ENCODE results near the gene CDCA3. TPM values are rescaled to one million over a fixed set of nuclear protein-coding genes. Genes with fewer than 3 reads are reported as not detected.

The CDCA3 gene
- total and polyA plus RNA-seq, 2 donors = 1.0 to 12.3 TPM

- H3K4me3 ChIP-seq (ENCODE audit: low read depth, low read length) = peak within 1 kb of the TSS; percentile 43
- peak; percentile 47 for DNase-seq (ENCODE audit: extremely low spot score)
- H3K36me3 ChIP-seq (ENCODE audit: insufficient read depth) = no peaks in the 10 kb centered on the region
- no peaks in the 10 kb centered on the region for H3K4me1 ChIP-seq (ENCODE audit: insufficient read depth)
- no peak within 1 kb of the TSS for H3K27ac ChIP-seq (ENCODE audit: low read depth)
- WGBS = under 1% methylated on average over 28 of the region's 28 CpGs
Measured at GRCh38 chr12:6821591-6822425, 29.3 kb downstream of the CDCA3 start, which contains the start of gene GPR162. GPR162 (plus strand) TSS chr12:6821821; CDS start chr12:6823899, 2,078 bp downstream.

- 84% methylated on average over 5 of the region's 5 CpGs for WGBS
- DNase-seq (ENCODE audit: extremely low spot score) = no peak
Measured at GRCh38 chr12:6820166-6820565, 30.9 kb downstream of the CDCA3 start.

GRCh38 chr12:6819106-6820030 is 31.7 kb downstream of the CDCA3 start:
- no peaks in the 10 kb centered on the region for H3K4me1 ChIP-seq (ENCODE audit: insufficient read depth)
- 86% methylated on average over 13 of the region's 13 CpGs for WGBS
- no peak overlapping the region for H3K27ac ChIP-seq (ENCODE audit: low read depth)
- no peak for DNase-seq (ENCODE audit: extremely low spot score)
- no peaks in the 10 kb centered on the region for H3K36me3 ChIP-seq (ENCODE audit: insufficient read depth)
- no peak overlapping the region for H3K4me3 ChIP-seq (ENCODE audit: low read depth, low read length)

More at GRCh38 chr12:6820166-6820565, 30.9 kb downstream of the CDCA3 start:
- Histone ChIP-seq H3K36me3 (ENCODE audit: insufficient read depth) (no peaks in the 10 kb centered on the region), H3K27ac (ENCODE audit: low read depth) (no peak overlapping the region), H3K4me3 (ENCODE audit: low read depth, low read length) (no peak overlapping the region), H3K4me1 (ENCODE audit: insufficient read depth) (no peaks in the 10 kb centered on the region)

GRCh38 chr12:6818645-6819044 is 32.4 kb downstream of the CDCA3 start:
- Histone ChIP-seq H3K4me1 (ENCODE audit: insufficient read depth) (no peaks in the 10 kb centered on the region), H3K4me3 (ENCODE audit: low read depth, low read length) (no peak overlapping the region), H3K27ac (ENCODE audit: low read depth) (no peak overlapping the region), H3K36me3 (ENCODE audit: insufficient read depth) (no peaks in the 10 kb centered on the region)
- 63% methylated on average over 5 of the region's 5 CpGs for WGBS
- no peak for DNase-seq (ENCODE audit: extremely low spot score)

GRCh38 chr12:6818222-6818621 is 32.9 kb downstream of the CDCA3 start:
- H3K27ac ChIP-seq (ENCODE audit: low read depth) = no peak overlapping the region
- no peaks in the 10 kb centered on the region for H3K4me1 ChIP-seq (ENCODE audit: insufficient read depth)
- no peaks in the 10 kb centered on the region for H3K36me3 ChIP-seq (ENCODE audit: insufficient read depth)
- no peak overlapping the region for H3K4me3 ChIP-seq (ENCODE audit: low read depth, low read length)
- no peak for DNase-seq (ENCODE audit: extremely low spot score)
- WGBS = 60% methylated on average over 10 of the region's 10 CpGs

GRCh38 chr12:6817662-6818157 is 33.4 kb downstream of the CDCA3 start:
- DNase-seq (ENCODE audit: extremely low spot score) = no peak
- Histone ChIP-seq H3K4me3 (ENCODE audit: low read depth, low read length) (no peak overlapping the region), H3K36me3 (ENCODE audit: insufficient read depth) (no peaks in the 10 kb centered on the region), H3K27ac (ENCODE audit: low read depth) (no peak overlapping the region), H3K4me1 (ENCODE audit: insufficient read depth) (no peaks in the 10 kb centered on the region)
- WGBS = 88% methylated on average over 20 of the region's 20 CpGs

GRCh38 chr12:6817098-6817497 is 34.0 kb downstream of the CDCA3 start:
- H3K4me1 ChIP-seq (ENCODE audit: insufficient read depth) = no peaks in the 10 kb centered on the region
- no peak overlapping the region for H3K27ac ChIP-seq (ENCODE audit: low read depth)
- WGBS = 83% methylated on average over 8 of the region's 8 CpGs
- no peaks in the 10 kb centered on the region for H3K36me3 ChIP-seq (ENCODE audit: insufficient read depth)
- DNase-seq (ENCODE audit: extremely low spot score) = no peak
- H3K4me3 ChIP-seq (ENCODE audit: low read depth, low read length) = no peak overlapping the region

- H3K36me3 ChIP-seq (ENCODE audit: insufficient read depth) = no peaks in the 10 kb centered on the region
- H3K4me3 ChIP-seq (ENCODE audit: low read depth, low read length) = no peak overlapping the region
- H3K4me1 ChIP-seq (ENCODE audit: insufficient read depth) = no peaks in the 10 kb centered on the region
- no peak overlapping the region for H3K27ac ChIP-seq (ENCODE audit: low read depth)
- DNase-seq (ENCODE audit: extremely low spot score) = no peak
- 52% methylated on average over 3 of the region's 3 CpGs for WGBS
Measured at GRCh38 chr12:6816598-6816997, 34.5 kb downstream of the CDCA3 start.

- no peak for DNase-seq (ENCODE audit: extremely low spot score)
- Histone ChIP-seq H3K36me3 (ENCODE audit: insufficient read depth) (no peaks in the 10 kb centered on the region), H3K4me1 (ENCODE audit: insufficient read depth) (no peaks in the 10 kb centered on the region), H3K4me3 (ENCODE audit: low read depth, low read length) (no peak overlapping the region), H3K27ac (ENCODE audit: low read depth) (no peak overlapping the region)
- WGBS = 62% methylated on average over 4 of the region's 4 CpGs
Measured at GRCh38 chr12:6813363-6813762, 37.7 kb downstream of the CDCA3 start.

- H3K27ac ChIP-seq (ENCODE audit: low read depth) = no peak overlapping the region
- no peak overlapping the region for H3K4me3 ChIP-seq (ENCODE audit: low read depth, low read length)
- H3K36me3 ChIP-seq (ENCODE audit: insufficient read depth) = no peaks in the 10 kb centered on the region
- 69% methylated on average over 1 of the region's 1 CpG for WGBS
- H3K4me1 ChIP-seq (ENCODE audit: insufficient read depth) = no peaks in the 10 kb centered on the region
- DNase-seq (ENCODE audit: extremely low spot score) = no peak
Measured at GRCh38 chr12:6810758-6811157, 40.3 kb downstream of the CDCA3 start.

- 79% methylated on average over 10 of the region's 10 CpGs for WGBS
- Histone ChIP-seq H3K4me1 (ENCODE audit: insufficient read depth) (no peaks in the 10 kb centered on the region), H3K36me3 (ENCODE audit: insufficient read depth) (no peaks in the 10 kb centered on the region), H3K27ac (ENCODE audit: low read depth) (no peak overlapping the region), H3K4me3 (ENCODE audit: low read depth, low read length) (no peak overlapping the region)
- no peak for DNase-seq (ENCODE audit: extremely low spot score)
Measured at GRCh38 chr12:6809056-6809455, 42.0 kb downstream of the CDCA3 start.

GRCh38 chr12:6807170-6807569 is 43.9 kb downstream of the CDCA3 start:
- no peaks in the 10 kb centered on the region for H3K36me3 ChIP-seq (ENCODE audit: insufficient read depth)
- WGBS = 69% methylated on average over 1 of the region's 1 CpG
- no peak overlapping the region for H3K27ac ChIP-seq (ENCODE audit: low read depth)
- H3K4me1 ChIP-seq (ENCODE audit: insufficient read depth) = no peaks in the 10 kb centered on the region
- DNase-seq (ENCODE audit: extremely low spot score) = no peak
- H3K4me3 ChIP-seq (ENCODE audit: low read depth, low read length) = no peak overlapping the region

GRCh38 chr12:6799147-6799546 is 51.9 kb downstream of the CDCA3 start:
- WGBS = 90% methylated on average over 5 of the region's 5 CpGs
- DNase-seq (ENCODE audit: extremely low spot score) = no peak
- Histone ChIP-seq H3K4me3 (ENCODE audit: low read depth, low read length) (no peak overlapping the region), H3K27ac (ENCODE audit: low read depth) (no peak overlapping the region), H3K36me3 (ENCODE audit: insufficient read depth) (no peaks in the 10 kb centered on the region), H3K4me1 (ENCODE audit: insufficient read depth) (no peaks in the 10 kb centered on the region)

Measured in urinary bladder (tissue), 4 donors.